ENCODE data around the gene NOSTRIN. TPM values are rescaled to one million over a fixed set of nuclear protein-coding genes. Genes with fewer than 3 reads are reported as not detected.
"Not testable (repeated sequence)": the region's sequence is repeated elsewhere in the genome, so short reads cannot be mapped to it uniquely, and the experiment has no call there.

The NOSTRIN gene
- total and polyA plus RNA-seq, 2 experiments from 2014 or later: 0.45 to 0.54 TPM

- Histone ChIP-seq H2AFZ (no peak overlapping the region), H3K4me2 (ENCODE audit: unreplicated experiment) (no peak overlapping the region), H3K4me3 (no peak overlapping the region), H4K20me1 (ENCODE audit: insufficient read depth) (no peaks in the 10 kb centered on the region), H3K27ac (no peak overlapping the region), H3K9me3 (ENCODE audit: low read depth) (no peaks in the 10 kb centered on the region), H3F3A (ENCODE audit: insufficient read depth) (no peaks in the 10 kb centered on the region), H3K27me3 (replicated peaks; ENCODE audit: insufficient read depth) (no peaks in the 10 kb centered on the region), H3K79me2 (ENCODE audit: insufficient read depth) (no peaks in the 10 kb centered on the region), H3K9ac (no peak overlapping the region), H3K4me1 (ENCODE audit: insufficient read depth) (no peaks in the 10 kb centered on the region), H3K9me2 (ENCODE audit: insufficient read depth) (no peaks in the 10 kb centered on the region), H3K36me3 (ENCODE audit: low read depth) (no peaks in the 10 kb centered on the region)
- no peak for TF ChIP-seq EZH2 (IDR thresholded peaks at IDR 0.05; ENCODE audit: insufficient read depth, poor library complexity, severe bottlenecking)
- TF ChIP-seq EZH2phosphoT487 (IDR thresholded peaks at IDR 0.05; ENCODE audit: insufficient read depth, low read depth): no peak
- WGBS, 2 experiments (ENCODE audit: low coverage in 1 of 2, low lambda C conversion rate in 2 of 2, missing lambda C conversion rate in 2 of 2): 75 to 81% methylated on average over 2 of the region's 2 CpGs
- DNase-seq: no peak
- in situ Hi-C loops (cut with MboI): no loop called here
Measured at GRCh38 chr2:168858146-168858545, 55.7 kb downstream of the NOSTRIN start.

- H3K4me3 ChIP-seq; H3F3A ChIP-seq (ENCODE audit: insufficient read depth); H3K9me2 ChIP-seq (ENCODE audit: insufficient read depth); H3K36me3 ChIP-seq (ENCODE audit: low read depth); H3K9me3 ChIP-seq (ENCODE audit: low read depth); H3K4me2 ChIP-seq (ENCODE audit: unreplicated experiment); H3K27me3 ChIP-seq (replicated peaks; ENCODE audit: insufficient read depth); H2AFZ ChIP-seq; H3K4me1 ChIP-seq (ENCODE audit: insufficient read depth); H4K20me1 ChIP-seq (ENCODE audit: insufficient read depth); H3K79me2 ChIP-seq (ENCODE audit: insufficient read depth); H3K9ac ChIP-seq; H3K27ac ChIP-seq; in situ Hi-C loops (cut with MboI); DNase-seq: not testable (repeated sequence)
- 94% methylated on average over 1 of the region's 1 CpG for WGBS, 2 experiments (ENCODE audit: low coverage in 1 of 2, low lambda C conversion rate in 2 of 2, missing lambda C conversion rate in 2 of 2)
Measured at GRCh38 chr2:168867164-168867563, 64.7 kb downstream of the NOSTRIN start.

- H4K20me1 ChIP-seq (ENCODE audit: insufficient read depth); H3K27me3 ChIP-seq (replicated peaks; ENCODE audit: insufficient read depth); DNase-seq; H3K9ac ChIP-seq; H3K9me2 ChIP-seq (ENCODE audit: insufficient read depth); H3K36me3 ChIP-seq (ENCODE audit: low read depth); H3K27ac ChIP-seq; H3K79me2 ChIP-seq (ENCODE audit: insufficient read depth); H3F3A ChIP-seq (ENCODE audit: insufficient read depth); H3K4me2 ChIP-seq (ENCODE audit: unreplicated experiment); H2AFZ ChIP-seq; H3K4me3 ChIP-seq; H3K9me3 ChIP-seq (ENCODE audit: low read depth); H3K4me1 ChIP-seq (ENCODE audit: insufficient read depth); in situ Hi-C loops (cut with MboI): not testable (repeated sequence)
- 75 to 97% methylated on average over 1 of the region's 1 CpG for WGBS, 2 experiments (ENCODE audit: low coverage in 1 of 2, low lambda C conversion rate in 2 of 2, missing lambda C conversion rate in 2 of 2)
Measured at GRCh38 chr2:168870369-168870768, 67.9 kb downstream of the NOSTRIN start.

- H3K27me3 ChIP-seq (replicated peaks; ENCODE audit: insufficient read depth); H2AFZ ChIP-seq; in situ Hi-C loops (cut with MboI); H3K79me2 ChIP-seq (ENCODE audit: insufficient read depth); H3K27ac ChIP-seq; H3K4me1 ChIP-seq (ENCODE audit: insufficient read depth); H3K36me3 ChIP-seq (ENCODE audit: low read depth); DNase-seq; H3K4me3 ChIP-seq; H3K9me2 ChIP-seq (ENCODE audit: insufficient read depth); H3F3A ChIP-seq (ENCODE audit: insufficient read depth); H4K20me1 ChIP-seq (ENCODE audit: insufficient read depth); H3K9ac ChIP-seq; H3K9me3 ChIP-seq (ENCODE audit: low read depth); H3K4me2 ChIP-seq (ENCODE audit: unreplicated experiment): not testable (repeated sequence)
- 93 to 98% methylated on average over 4 of the region's 4 CpGs for WGBS, 2 experiments (ENCODE audit: low coverage in 1 of 2, low lambda C conversion rate in 2 of 2, missing lambda C conversion rate in 2 of 2)
Measured at GRCh38 chr2:168870824-168871223, 68.4 kb downstream of the NOSTRIN start.

- Histone ChIP-seq H3K27ac (no peak overlapping the region), H4K20me1 (ENCODE audit: insufficient read depth) (no peaks in the 10 kb centered on the region), H3F3A (ENCODE audit: insufficient read depth) (no peaks in the 10 kb centered on the region), H3K79me2 (ENCODE audit: insufficient read depth) (no peaks in the 10 kb centered on the region), H3K4me2 (ENCODE audit: unreplicated experiment) (no peak overlapping the region), H3K9ac (no peak overlapping the region), H2AFZ (no peak overlapping the region), H3K36me3 (ENCODE audit: low read depth) (0 out of 2 replicates have a peak, but pooled peaks cover 3% of the 10 kb centered on the region), H3K27me3 (replicated peaks; ENCODE audit: insufficient read depth) (no peaks in the 10 kb centered on the region), H3K9me3 (ENCODE audit: low read depth) (no peaks in the 10 kb centered on the region), H3K4me3 (no peak overlapping the region), H3K9me2 (ENCODE audit: insufficient read depth) (no peaks in the 10 kb centered on the region), H3K4me1 (ENCODE audit: insufficient read depth) (no peaks in the 10 kb centered on the region)
- TF ChIP-seq EZH2 (IDR thresholded peaks at IDR 0.05; ENCODE audit: insufficient read depth, poor library complexity, severe bottlenecking) (no peak), EZH2phosphoT487 (IDR thresholded peaks at IDR 0.05; ENCODE audit: insufficient read depth, low read depth) (no peak)
- in situ Hi-C loops (cut with MboI): no loop called here
- WGBS, 2 experiments (ENCODE audit: low coverage in 1 of 2, low lambda C conversion rate in 2 of 2, missing lambda C conversion rate in 2 of 2): 98 to 99% methylated on average over 6 of the region's 6 CpGs
- no peak for DNase-seq
Measured at GRCh38 chr2:168874368-168875054, 72.1 kb downstream of the NOSTRIN start.

GRCh38 chr2:168882163-168882562 lies 79.7 kb downstream of the NOSTRIN start:
- H3K4me2 ChIP-seq (ENCODE audit: unreplicated experiment); in situ Hi-C loops (cut with MboI); H3K4me1 ChIP-seq (ENCODE audit: insufficient read depth); H3K4me3 ChIP-seq; H4K20me1 ChIP-seq (ENCODE audit: insufficient read depth); H3K9me3 ChIP-seq (ENCODE audit: low read depth); DNase-seq; H3K27ac ChIP-seq; H3K9ac ChIP-seq; H3K9me2 ChIP-seq (ENCODE audit: insufficient read depth); H3K36me3 ChIP-seq (ENCODE audit: low read depth); H2AFZ ChIP-seq; H3F3A ChIP-seq (ENCODE audit: insufficient read depth); H3K27me3 ChIP-seq (replicated peaks; ENCODE audit: insufficient read depth); H3K79me2 ChIP-seq (ENCODE audit: insufficient read depth): not testable (repeated sequence)
- WGBS, 2 experiments (ENCODE audit: low coverage in 1 of 2, low lambda C conversion rate in 2 of 2, missing lambda C conversion rate in 2 of 2): 97 to 99% methylated on average over 12 of the region's 12 CpGs

Data from GM23248 (cell line).